Measurements from ENCODE around the gene COL19A1. TPM values are rescaled to one million over a fixed set of nuclear protein-coding genes. Genes with fewer than 3 reads are reported as not detected.

The COL19A1 gene
- total RNA-seq, 1 donor from 2014 or later: not detected

DNA sequence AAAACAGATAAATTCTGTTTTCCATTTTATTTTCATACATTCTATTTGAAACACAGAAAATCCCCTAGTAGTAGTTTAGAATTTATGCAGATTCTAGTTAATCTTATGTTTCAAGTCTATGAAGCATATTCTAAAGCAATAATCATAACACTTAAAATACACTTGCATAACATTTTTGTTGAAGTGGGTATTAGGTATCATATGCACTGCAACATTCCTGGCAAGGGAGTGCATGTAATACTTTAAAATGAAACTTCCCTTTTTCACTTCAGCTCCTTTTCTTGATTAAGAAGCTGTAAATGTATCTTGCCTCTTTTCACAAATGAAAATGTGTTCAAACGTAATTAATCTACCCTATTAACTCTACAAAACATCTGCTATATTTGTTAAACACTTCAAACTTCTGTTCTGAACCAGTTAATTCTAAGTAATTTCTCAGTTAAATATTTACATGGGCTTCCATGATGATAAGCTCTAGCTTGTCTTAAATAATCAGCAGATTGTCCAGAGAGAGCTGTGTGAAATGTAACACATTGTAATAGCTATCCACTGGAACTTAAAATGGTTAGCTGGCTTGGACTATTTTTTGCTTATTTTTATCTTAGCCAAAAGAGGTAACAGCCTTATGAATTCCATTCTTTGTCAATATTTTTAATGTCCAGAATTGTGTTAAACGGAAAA is 192.8 kb downstream of the COL19A1 start:
- no peak for DNase-seq (ENCODE audit: low read depth, low spot score)

- DNase-seq (ENCODE audit: low read depth, low spot score): no peak
Observed at GRCh38 chr6:70060680-70061079, 194.3 kb downstream of the COL19A1 start.

DNA sequence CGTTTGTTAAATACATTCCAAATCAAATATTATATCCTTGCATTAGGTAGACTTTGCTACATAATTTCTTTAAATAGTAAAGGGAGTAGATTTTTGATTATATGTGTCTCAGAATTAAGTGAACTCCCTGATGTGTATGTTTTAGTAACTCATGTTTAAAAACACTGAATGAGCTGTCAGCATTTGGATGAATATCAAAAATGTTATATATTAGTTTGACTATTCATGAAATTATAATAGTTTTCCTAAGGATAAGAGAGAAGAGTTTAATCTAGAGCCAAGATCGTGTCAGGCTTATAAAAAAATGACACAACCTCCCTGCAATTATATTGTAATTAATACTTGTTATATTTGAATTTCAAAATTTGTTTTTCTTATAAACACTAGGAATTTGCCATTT is 195.2 kb downstream of the COL19A1 start:
- DNase-seq (ENCODE audit: low read depth, low spot score): no peak

DNA sequence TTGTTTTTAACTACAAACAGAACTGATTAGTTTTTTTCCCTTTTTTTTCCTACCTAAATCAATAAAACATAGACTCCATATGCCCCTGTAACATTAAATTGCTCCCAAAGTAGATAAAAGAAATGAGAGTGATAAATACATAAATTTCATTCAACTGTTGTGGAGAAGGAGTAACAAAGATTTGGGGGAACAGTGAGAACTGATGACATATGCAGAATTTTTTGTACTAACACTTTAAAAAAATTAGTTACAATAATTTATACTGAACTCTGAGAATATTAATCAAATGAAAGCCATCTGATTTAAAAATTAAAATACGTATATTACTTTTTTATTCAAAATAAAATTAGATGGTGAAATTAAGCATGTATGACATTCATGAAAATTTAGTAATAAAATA is 195.7 kb downstream of the COL19A1 start:
- DNase-seq (ENCODE audit: low read depth, low spot score): no peak

GRCh38 chr6:70072540-70073179 is 206.3 kb downstream of the COL19A1 start:
- DNase-seq (ENCODE audit: low read depth, low spot score): no peak

GRCh38 chr6:70073637-70074036 is 207.3 kb downstream of the COL19A1 start:
- DNase-seq (ENCODE audit: low read depth, low spot score): no peak

- DNase-seq (ENCODE audit: low read depth, low spot score): no peak
Observed at GRCh38 chr6:70079241-70079640, 212.9 kb downstream of the COL19A1 start.

DNA sequence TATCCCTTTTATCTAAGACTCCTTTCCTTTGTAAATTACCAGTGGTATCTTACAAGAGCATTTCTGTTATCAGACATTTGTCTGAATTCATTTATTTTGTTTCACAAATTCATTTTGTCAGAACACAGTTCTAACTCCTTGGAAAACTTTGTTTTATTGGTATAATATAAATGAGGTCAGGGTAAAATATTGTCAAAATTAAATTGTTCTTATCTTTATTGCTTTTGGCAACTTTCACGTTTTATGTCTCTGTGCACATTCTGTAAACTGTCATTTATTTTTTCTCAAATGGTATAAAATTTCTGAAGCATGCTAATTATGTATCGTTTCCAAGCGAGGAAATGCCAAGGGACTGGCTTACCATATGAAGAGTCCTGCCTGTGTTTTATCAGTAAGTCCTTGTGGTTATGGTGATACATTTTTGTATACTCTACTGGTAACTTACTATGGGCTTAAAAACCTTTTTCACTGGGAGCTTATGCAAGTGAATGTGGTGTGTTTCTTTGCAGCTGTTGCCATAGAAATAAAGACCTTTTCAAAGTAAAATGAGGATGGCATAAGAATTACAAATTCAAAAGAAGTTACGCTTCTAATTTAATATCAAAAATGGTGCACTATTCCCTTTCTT is 214.2 kb downstream of the COL19A1 start:
- no peak for DNase-seq (ENCODE audit: low read depth, low spot score)

DNA sequence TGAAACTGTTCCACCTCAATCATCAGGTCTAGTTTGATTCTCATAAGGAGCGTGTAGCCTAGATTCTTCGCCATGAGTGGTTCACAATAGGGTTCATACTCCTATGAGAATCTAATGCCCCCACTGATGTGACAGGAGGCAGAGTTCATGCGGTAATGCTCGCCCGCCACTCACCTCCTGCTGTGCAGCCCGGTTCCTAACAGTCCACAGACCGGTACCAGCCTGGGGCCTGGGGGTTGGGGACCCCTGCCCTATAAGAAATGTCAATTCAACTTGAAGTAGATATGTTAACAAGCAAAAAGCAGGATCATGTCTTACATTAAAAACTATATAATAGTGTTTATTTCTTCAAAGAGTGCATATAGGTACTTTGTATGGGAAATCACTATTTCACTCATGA is 216.5 kb downstream of the COL19A1 start:
- no peak for DNase-seq (ENCODE audit: low read depth, low spot score)

GRCh38 chr6:70086806-70087205 is 220.4 kb downstream of the COL19A1 start:
- no peak for DNase-seq (ENCODE audit: low read depth, low spot score)

GRCh38 chr6:70094156-70094555 is 227.8 kb downstream of the COL19A1 start:
- DNase-seq (ENCODE audit: low read depth, low spot score): no peak

GRCh38 chr6:70099732-70100131 is 233.4 kb downstream of the COL19A1 start:
- no peak for DNase-seq (ENCODE audit: low read depth, low spot score)

DNA sequence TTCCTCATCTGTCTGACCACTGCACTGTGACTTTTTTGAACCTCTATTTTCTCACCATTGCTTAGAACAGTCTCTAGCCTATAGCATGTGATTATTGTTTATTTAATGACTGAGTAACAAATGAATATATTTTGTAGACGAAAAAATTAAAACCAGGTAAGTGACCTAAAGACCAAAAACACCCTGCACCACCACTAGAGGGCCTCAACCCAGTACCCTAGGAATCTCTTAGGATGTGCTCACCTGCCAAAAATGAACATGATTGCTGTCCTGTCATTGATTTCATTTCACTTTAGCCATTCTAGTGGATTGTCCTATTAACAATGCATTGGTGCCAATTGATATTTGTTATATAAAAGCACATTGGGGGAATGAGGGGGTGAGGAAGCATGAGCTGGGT is 237.4 kb downstream of the COL19A1 start:
- no peak for DNase-seq (ENCODE audit: low read depth, low spot score)

GRCh38 chr6:70107852-70108629 is 241.7 kb downstream of the COL19A1 start:
- no peak for DNase-seq (ENCODE audit: low read depth, low spot score)

- no peak for DNase-seq (ENCODE audit: low read depth, low spot score)
Observed at GRCh38 chr6:70110126-70111022, 244.0 kb downstream of the COL19A1 start.

GRCh38 chr6:70111737-70112136 is 245.4 kb downstream of the COL19A1 start:
- no peak for DNase-seq (ENCODE audit: low read depth, low spot score)

DNA sequence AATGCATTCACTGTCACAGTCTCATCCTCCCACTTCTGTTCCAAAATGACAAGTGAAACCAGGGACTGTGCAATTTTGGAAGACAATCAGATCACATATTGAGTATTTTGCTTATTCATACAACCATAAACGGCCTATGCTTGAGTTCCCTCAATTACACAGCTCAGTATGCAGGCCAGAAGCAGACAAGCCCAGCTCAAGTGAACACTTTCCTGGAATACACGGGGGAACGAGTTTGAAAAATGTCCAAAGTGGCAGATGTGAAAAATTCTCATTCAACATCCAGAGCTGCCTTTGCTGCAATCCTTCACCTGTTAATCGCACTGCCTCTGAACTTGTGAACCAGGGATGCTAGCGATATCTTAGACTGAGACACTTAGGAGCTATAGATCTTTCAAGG is 246.4 kb downstream of the COL19A1 start:
- no peak for DNase-seq (ENCODE audit: low read depth, low spot score)

DNA sequence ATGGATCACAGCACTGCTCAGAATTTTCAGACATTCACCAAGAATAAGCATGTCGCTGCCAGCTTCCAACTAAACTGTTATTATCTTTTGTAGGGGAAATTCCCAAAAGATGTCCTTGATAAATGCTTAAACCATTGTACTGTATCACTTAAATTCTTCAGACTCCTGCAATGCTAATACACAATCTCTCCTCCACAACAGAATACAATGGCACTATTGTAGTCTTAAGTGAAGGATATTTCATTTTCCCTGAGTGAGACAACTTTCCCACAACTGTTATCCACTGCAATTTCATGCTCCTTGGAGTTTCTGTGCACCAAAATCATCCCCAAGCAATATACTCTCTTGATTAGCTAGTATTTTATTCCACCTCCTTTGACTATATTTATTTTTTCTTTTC is 246.8 kb downstream of the COL19A1 start:
- no peak for DNase-seq (ENCODE audit: low read depth, low spot score)

DNA sequence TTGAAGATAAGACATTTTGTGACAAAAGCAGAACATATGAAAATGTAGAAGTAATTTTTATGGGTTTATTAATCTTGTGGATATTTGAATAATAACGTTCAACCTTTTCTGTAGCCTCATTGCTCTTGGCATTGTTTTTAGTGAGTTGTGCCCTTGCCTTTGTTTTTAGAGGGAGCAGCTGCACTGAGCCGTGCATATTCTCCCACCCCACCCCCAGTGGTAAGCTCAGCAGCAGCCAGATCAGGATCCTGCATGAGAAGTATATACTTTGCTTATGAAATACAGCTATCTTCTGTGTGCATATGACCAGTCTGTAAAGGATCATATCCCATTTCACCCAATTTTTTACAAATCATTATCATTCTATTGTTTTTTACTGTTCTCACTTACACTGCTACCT is 252.3 kb downstream of the COL19A1 start:
- no peak for DNase-seq (ENCODE audit: low read depth, low spot score)

- DNase-seq (ENCODE audit: low read depth, low spot score): no peak
Observed at GRCh38 chr6:70119218-70119835, 253.0 kb downstream of the COL19A1 start.

- DNase-seq (ENCODE audit: low read depth, low spot score): no peak
Observed at GRCh38 chr6:70124443-70124842, 258.1 kb downstream of the COL19A1 start.
